ENCODE data around the gene ALG1.
"Not testable (repeated sequence)": the region's sequence is repeated elsewhere in the genome, so short reads cannot be mapped to it uniquely, and the experiment has no call there.

Gene ALG1

DNA sequence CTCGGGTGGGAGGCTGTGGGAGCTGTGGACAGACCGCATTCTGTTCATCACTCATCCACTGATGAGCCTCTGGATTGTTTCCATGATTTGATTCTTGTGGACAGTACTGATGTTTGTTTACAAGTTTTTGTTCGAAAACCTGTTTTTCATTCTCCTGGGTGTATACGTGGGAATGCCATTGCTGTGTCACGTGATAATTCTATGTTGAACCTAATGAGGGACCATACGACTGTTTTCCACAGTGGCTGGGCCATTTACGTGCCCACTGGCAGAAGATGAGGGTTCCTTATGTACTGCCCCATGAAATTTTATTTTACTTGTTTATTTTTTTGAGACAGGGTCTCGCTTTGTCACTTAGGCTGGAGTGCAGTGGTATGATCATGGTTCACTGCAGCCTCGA lies 2.6 kb upstream of the ALG1 start:
- TF ChIP-seq, protein P1, sequence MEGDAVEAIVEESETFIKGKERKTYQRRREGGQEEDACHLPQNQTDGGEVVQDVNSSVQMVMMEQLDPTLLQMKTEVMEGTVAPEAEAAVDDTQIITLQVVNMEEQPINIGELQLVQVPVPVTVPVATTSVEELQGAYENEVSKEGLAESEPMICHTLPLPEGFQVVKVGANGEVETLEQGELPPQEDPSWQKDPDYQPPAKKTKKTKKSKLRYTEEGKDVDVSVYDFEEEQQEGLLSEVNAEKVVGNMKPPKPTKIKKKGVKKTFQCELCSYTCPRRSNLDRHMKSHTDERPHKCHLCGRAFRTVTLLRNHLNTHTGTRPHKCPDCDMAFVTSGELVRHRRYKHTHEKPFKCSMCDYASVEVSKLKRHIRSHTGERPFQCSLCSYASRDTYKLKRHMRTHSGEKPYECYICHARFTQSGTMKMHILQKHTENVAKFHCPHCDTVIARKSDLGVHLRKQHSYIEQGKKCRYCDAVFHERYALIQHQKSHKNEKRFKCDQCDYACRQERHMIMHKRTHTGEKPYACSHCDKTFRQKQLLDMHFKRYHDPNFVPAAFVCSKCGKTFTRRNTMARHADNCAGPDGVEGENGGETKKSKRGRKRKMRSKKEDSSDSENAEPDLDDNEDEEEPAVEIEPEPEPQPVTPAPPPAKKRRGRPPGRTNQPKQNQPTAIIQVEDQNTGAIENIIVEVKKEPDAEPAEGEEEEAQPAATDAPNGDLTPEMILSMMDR (IDR thresholded peaks at IDR 0.05; ENCODE audit: low read depth, low read length), result no peak
- H3K4me3 ChIP-seq (ENCODE audit: low read depth, low read length), result no peak overlapping the region

DNA sequence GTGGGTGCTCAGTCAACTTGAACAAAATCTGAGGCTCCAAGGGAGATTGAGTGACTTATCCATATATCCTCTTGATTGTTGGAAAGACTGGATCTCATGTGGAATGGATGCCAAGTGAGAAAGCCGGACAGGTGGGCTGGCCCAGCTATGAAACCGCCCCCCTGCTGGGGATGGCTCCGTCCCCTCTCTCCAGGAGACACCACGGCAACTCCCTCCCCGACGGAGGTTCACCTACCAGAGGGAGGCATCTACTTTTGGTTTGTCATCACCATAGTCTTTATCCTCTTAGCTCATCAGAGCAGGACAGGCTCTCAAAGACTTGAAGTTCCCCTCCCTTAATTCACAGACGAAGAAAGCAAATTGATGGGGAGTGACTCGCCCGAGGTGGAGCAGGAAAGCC lies 1.8 kb upstream of the ALG1 start:
- TF ChIP-seq, protein P1 (IDR thresholded peaks at IDR 0.05; ENCODE audit: low read depth, low read length), result no peak
- no peak overlapping the region for H3K4me3 ChIP-seq (ENCODE audit: low read depth, low read length)

DNA sequence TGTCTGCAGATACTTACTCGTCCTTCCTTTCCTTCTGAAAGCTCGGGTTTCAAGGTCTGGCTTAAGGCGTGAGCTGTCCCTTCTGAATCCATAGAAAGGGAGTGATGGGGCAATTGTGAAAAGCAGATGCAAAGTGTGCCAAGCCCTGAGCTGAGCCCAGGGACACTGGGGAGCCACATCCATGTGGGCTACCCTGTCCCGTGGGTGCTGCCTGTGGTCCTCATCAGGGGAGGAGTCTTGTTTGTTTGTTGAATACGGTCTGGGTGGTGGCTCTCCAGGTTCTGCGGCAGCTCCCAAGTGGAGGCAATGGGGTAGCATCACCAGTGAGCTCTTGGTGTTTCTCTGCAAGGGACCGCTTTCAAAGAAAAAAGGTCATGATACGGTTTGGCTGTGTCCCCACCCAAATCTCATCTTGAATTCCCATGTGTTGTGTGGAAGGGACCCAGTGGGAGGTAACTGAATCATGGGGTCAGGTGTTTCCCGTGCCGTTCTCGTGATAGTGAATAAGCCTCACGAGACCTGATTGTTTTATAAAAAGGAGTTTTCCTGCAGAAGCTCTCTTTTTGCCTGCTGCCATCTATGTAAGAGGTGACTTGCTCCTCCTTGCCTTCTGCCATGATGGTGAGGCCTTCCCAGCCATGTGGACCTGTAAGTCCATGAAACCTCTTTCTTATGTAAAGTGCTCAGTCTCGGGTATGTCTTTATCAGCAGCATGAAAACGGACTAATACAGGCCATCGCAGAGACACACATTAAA lies 1.0 kb upstream of the ALG1 start:
- TF ChIP-seq, protein P1 (IDR thresholded peaks at IDR 0.05; ENCODE audit: low read depth, low read length), result no peak
- no peak overlapping the region for H3K4me3 ChIP-seq (ENCODE audit: low read depth, low read length)

GRCh38 chr16:5071341-5071680 lies 332 bp upstream of the ALG1 start:
- TF ChIP-seq, protein P1 (IDR thresholded peaks at IDR 0.05; ENCODE audit: low read depth, low read length), result no peak
- H3K4me3 ChIP-seq (ENCODE audit: low read depth, low read length), result peak overlapping the region; percentile 90

- peak overlapping the region; percentile 90 for H3K4me3 ChIP-seq (ENCODE audit: low read depth, low read length)
- TF ChIP-seq, protein P1 (IDR thresholded peaks at IDR 0.05; ENCODE audit: low read depth, low read length), result no peak
These were observed 963 bp downstream of the ALG1 start for GRCh38 chr16:5072334-5073278.

DNA sequence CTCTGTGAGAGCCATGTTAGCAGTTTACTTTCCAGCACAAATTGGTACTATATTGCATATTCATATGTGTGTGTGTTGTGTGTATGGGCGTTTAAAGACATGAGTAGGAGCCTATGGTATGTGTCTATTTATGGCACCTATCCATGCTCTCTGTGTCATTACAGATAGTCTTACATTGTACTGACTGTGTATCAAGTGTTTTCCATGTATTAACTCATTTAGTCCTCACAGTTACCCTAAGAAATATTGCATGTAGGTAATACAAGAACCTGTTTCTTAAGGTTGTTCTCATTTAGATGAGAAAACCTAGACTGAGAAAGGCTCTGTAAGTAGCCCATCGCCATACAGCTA lies 1.6 kb downstream of the ALG1 start:
- TF ChIP-seq, protein P1 (IDR thresholded peaks at IDR 0.05; ENCODE audit: low read depth, low read length), result no peak

DNA sequence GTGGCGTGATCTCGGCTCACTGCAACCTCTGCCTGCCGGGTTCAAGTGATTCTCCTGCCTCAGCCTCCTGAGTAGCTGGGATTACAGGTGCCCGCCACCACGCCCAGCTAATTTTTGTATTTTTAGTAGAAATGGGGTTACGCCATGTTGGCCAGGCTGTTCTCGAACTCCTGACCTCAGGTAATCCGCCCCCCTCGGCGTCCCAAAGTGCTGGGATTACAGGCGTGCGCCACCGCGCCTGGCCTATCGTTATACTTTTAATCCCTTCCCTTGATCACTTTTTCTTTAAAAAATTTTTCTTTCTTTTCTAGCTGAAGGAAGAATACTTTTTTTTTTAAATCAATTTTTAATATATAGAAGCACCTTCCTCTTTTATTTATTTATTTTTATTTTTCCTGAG lies 2.1 kb downstream of the ALG1 start:
- H3K4me3 ChIP-seq (ENCODE audit: low read depth, low read length), result not testable (repeated sequence)

More for the DNA sequence above, 1.6 kb downstream of the ALG1 start:
- H3K4me3 ChIP-seq (ENCODE audit: low read depth, low read length), result no peak overlapping the region; the same call in 1 of the 2 replicates

All from WI38 (cell line).